ENCODE data around the gene P4HB.

- no peak for TF ChIP-seq POLR2A (IDR thresholded peaks at IDR 0.05)
- no peak for TF ChIP-seq CTCF (IDR thresholded peaks at IDR 0.05)
Measured at GRCh38 chr17:81821147-81821546, 39.2 kb downstream of the P4HB start.

All from tibial nerve (tissue), 3 donors.